A673 (cell line): Measurements from ENCODE around the gene KRT77. TPM values are rescaled to one million over a fixed set of nuclear protein-coding genes. Genes with fewer than 3 reads are reported as not detected.

ENCODE experiments used
- BruUV-seq: library from RNA; stranded (reverse); fragments of 400-500 nt; replicated peaks from 2 replicates; lab custom pipeline; 2021; lab: Mats Ljungman, UMichigan
- CTCF ChIA-PET: fragments of 300-600 bp; sonication (Branson Sonifier 250); formaldehyde crosslinking; loops from one replicate; lab custom pipeline; 2022; ENCODE audit warnings: antibody characterized with exemption; lab: Charles Lee
- POLR2A ChIA-PET: fragments of 300-600 bp; sonication (Branson Sonifier 250); formaldehyde crosslinking; loops from one replicate; lab custom pipeline; 2022; ENCODE audit warnings: antibody characterized with exemption; ENCODE audit not compliant: low non-redundant PET; lab: Charles Lee
- DNase-seq: peaks from one replicate; pipeline ENCODE4 v3.0.0-alpha.2; 2015; ENCODE audit warnings: low spot score
- H3K27ac ChIP-seq: fragments of 200-600 bp; sonication (generic); 2 replicates; pipeline ENCODE4 v1.5.1; 2016; ENCODE audit warnings: mixed run types, low read depth, mild to moderate bottlenecking, mixed read lengths, antibody characterized with exemption, low read length; ENCODE audit not compliant: poor library complexity, severe bottlenecking
- H3K27me3 ChIP-seq: fragments of 200-600 bp; sonication (generic); replicated peaks from 2 replicates; pipeline ENCODE4 v1.6.1; 2017; ENCODE audit warnings: mixed run types, low read depth, mild to moderate bottlenecking, mixed read lengths, antibody characterized with exemption, low read length; ENCODE audit not compliant: insufficient read depth, poor library complexity
- H3K36me3 ChIP-seq: fragments of 200-600 bp; sonication (generic); 2 replicates; pipeline ENCODE4 v1.6.1; 2016; ENCODE audit warnings: mixed run types, mild to moderate bottlenecking, mixed read lengths, antibody characterized with exemption, low read length; ENCODE audit not compliant: insufficient read depth, poor library complexity, severe bottlenecking
- H3K4me1 ChIP-seq: fragments of 200-600 bp; sonication (generic); 2 replicates; pipeline ENCODE4 v1.6.1; 2017; ENCODE audit warnings: mixed run types, mild to moderate bottlenecking, mixed read lengths, antibody characterized with exemption, low read length; ENCODE audit not compliant: insufficient read depth, poor library complexity, severe bottlenecking
- H3K4me3 ChIP-seq: fragments of 200-600 bp; sonication (generic); 2 replicates; pipeline ENCODE4 v1.5.1; 2016; ENCODE audit warnings: low read depth, mixed run types, mild to moderate bottlenecking, mixed read lengths, low read length; ENCODE audit not compliant: poor library complexity, severe bottlenecking
- H3K9me3 ChIP-seq: fragments of 200-600 bp; sonication (generic); 2 replicates; pipeline ENCODE4 v1.6.1; 2016; ENCODE audit warnings: mixed run types, low read depth, mild to moderate bottlenecking, mixed read lengths, antibody characterized with exemption, low read length; ENCODE audit not compliant: poor library complexity, severe bottlenecking
- EZH2 ChIP-seq: fragments of 200-600 bp; sonication (generic); IDR thresholded peaks from 2 replicates; pipeline ENCODE4 v1.6.1; 2017; ENCODE audit warnings: borderline replicate concordance, low read depth, mild to moderate bottlenecking, mixed read lengths, antibody characterized with exemption, low read length; ENCODE audit not compliant: poor library complexity, severe bottlenecking
- intact Hi-C: fragments of 100-400 bp; cut with micrococcal nuclease; formaldehyde crosslinking; loops from one replicate; pipeline ENCODE4 v1.10.0; 2022; ENCODE audit not compliant: unreplicated experiment
- total RNA-seq: library from RNA; stranded (reverse); gene quantifications from 2 replicates; pipeline ENCODE4 v1.2.3, GENCODE V29; 2021
- TF ChIP-seq, protein P1 (sequence below): fragments of 300-800, 200-600 bp; sonication (generic); conservative IDR thresholded peaks from 2 replicates; pipeline ENCODE4 v1.5.1; 2017; ENCODE audit warnings: low read depth, mild to moderate bottlenecking, antibody characterized with exemption, low read length, moderate library complexity, mixed read lengths

Gene KRT77
- total RNA-seq, 1 experiment from 2014 or later = not detected

DNA sequence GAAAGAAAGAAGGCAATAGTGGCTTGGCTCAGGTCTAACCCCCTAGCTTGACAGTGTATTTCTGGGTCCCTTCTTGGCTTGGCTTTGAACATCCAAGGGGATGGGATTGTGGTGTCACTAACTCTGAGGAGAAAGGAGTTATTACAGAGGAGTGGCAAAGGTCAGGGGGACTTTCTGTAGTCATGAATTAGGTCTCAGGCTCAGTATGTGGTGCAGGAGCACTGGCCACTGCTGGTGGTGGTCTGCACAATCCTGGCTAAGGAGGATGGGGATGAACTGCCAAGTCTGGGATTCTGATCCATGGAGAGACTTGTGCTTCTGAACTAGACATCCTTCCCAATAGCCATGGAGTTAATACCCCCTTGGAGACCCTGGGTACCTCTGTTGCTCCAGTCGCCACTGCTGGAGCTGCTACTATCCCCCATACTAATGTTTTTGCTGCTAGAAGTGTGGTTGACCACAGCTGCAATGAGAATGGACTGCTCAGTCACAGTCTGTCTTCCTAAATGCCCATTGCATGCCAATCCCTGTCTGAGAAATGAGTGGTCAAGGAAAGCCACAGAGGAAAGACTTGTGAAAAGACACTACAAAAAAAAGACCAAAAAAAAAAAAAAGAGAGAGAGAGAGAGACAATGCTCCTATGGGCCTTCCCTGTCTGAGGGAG lies 41.3 kb upstream of the KRT77 start:
- no peak for DNase-seq
- POLR2A ChIA-PET = no interaction called here
- BruUV-seq = TSS peak; percentile 25
- H3K27me3 ChIP-seq = no peaks in the 10 kb centered on the region
- CTCF ChIA-PET = no interaction called here
- no peaks in the 10 kb centered on the region for H3K36me3 ChIP-seq
- H3K27ac ChIP-seq = no peak overlapping the region
- TF ChIP-seq, protein P1, sequence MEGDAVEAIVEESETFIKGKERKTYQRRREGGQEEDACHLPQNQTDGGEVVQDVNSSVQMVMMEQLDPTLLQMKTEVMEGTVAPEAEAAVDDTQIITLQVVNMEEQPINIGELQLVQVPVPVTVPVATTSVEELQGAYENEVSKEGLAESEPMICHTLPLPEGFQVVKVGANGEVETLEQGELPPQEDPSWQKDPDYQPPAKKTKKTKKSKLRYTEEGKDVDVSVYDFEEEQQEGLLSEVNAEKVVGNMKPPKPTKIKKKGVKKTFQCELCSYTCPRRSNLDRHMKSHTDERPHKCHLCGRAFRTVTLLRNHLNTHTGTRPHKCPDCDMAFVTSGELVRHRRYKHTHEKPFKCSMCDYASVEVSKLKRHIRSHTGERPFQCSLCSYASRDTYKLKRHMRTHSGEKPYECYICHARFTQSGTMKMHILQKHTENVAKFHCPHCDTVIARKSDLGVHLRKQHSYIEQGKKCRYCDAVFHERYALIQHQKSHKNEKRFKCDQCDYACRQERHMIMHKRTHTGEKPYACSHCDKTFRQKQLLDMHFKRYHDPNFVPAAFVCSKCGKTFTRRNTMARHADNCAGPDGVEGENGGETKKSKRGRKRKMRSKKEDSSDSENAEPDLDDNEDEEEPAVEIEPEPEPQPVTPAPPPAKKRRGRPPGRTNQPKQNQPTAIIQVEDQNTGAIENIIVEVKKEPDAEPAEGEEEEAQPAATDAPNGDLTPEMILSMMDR = no peak
- no peak for TF ChIP-seq EZH2
- H3K9me3 ChIP-seq = no peaks in the 10 kb centered on the region
- intact Hi-C loops = no loop called here
- no peak overlapping the region for H3K4me3 ChIP-seq
- peaks cover 22% of the 10 kb centered on the region for H3K4me1 ChIP-seq

DNA sequence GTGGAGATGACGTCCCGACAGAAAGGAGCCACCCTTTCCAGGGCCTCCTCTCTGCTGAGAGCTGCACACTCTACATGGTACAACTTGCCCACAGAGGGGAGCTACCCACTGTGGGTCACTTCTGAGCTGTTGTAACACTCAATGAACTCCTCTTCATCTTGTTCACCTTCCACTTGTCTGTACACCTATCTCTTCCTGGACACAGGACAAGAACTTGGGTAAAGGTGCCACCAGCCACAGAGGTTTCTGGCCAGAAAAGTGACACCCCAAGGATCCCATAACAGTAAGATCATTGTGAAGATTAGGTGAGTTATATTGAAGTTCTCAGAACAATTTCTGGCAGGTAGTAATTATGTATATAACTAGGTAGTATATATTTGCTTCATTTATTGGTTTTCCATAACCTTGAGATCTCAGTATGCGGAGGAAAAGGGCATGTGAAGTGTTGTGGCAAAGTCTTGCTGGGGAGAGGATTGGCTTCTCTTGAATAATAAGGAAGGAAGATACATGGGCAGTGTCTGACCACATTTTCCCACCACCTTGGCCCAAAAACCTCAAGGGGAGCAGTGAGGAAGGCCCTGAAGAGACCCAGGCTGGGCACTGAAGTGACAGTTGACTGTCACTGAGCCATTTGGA lies 39.6 kb upstream of the KRT77 start:
- BruUV-seq = no TSS peak
- H3K36me3 ChIP-seq = no peaks in the 10 kb centered on the region
- TF ChIP-seq, protein P1 = no peak
- no peak for TF ChIP-seq EZH2
- intact Hi-C loops = no loop called here
- no peak overlapping the region for H3K27ac ChIP-seq
- no peak overlapping the region for H3K4me3 ChIP-seq
- H3K9me3 ChIP-seq = no peaks in the 10 kb centered on the region
- ChIA-PET POLR2A (no interaction called here), CTCF (no interaction called here)
- DNase-seq = no peak
- peaks cover 23% of the 10 kb centered on the region for H3K4me1 ChIP-seq
- H3K27me3 ChIP-seq = no peaks in the 10 kb centered on the region

DNA sequence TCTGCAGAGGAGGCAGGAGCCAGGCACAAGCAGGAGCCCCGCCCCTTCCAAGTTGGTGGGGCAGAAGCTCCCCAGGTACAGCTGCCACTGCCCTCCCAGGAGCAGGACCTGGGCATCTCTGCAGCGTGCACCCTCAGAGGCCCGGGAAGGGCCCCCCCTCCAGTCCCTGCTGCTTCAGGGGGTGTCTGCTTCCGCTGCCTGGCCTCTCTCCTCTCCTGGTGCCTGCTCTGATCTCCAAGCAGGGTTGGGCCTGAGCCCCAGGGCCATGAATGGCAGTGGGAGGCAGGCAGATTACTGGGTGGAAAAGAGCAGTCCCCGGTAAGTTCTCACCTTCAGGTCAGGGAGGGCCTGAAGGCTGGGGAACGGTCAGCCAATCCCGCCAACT lies 38.9 kb upstream of the KRT77 start:
- no peak overlapping the region for H3K27ac ChIP-seq
- POLR2A ChIA-PET = no interaction called here
- DNase-seq = no peak
- H3K4me1 ChIP-seq = peaks cover 23% of the 10 kb centered on the region
- intact Hi-C loops = no loop called here
- no peaks in the 10 kb centered on the region for H3K9me3 ChIP-seq
- H3K27me3 ChIP-seq = no peaks in the 10 kb centered on the region
- CTCF ChIA-PET = no interaction called here
- H3K36me3 ChIP-seq = no peaks in the 10 kb centered on the region
- TF ChIP-seq, protein P1 = no peak
- no peak for TF ChIP-seq EZH2
- no peak overlapping the region for H3K4me3 ChIP-seq
- no TSS peak for BruUV-seq
